HG03103 (cell line): ENCODE results near the gene GRIPAP1.

ENCODE experiments used
- ATAC-seq: cut with Tn5 transposase; IDR thresholded peaks from one replicate; pipeline ENCODE4 v1.9.1; 2021; ENCODE audit warnings: low read depth; ENCODE audit not compliant: unreplicated experiment

Gene GRIPAP1

DNA sequence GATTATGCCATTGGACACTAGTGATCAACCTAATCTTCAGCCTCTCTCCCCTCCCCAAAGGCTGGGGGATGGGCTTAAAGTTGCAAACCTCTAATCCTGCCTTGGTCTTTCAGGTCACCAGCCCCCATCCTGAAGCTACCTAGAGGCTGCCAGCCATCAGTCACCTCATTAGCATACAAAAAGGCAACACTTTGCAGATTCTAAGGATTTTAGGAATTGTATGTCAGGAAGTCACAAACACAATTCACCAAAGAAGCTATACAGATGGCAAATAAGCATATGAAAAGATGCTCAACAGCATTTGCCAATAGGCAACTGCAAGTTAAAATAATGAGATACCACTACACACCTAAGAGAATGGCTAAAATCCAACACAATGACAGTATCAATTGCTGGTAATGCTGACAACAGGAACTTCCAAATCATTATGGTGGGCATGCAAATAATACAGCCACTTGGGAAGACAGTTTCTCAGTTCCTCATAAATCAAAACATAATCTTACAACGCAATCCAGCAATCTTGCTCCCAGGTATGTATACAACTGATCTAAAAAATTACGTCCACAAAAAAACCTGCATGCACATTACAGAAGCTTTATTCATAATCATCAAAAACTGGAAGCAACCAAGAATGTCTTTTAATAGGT, 74.2 kb downstream of the GRIPAP1 start:
- ATAC-seq: no peak

DNA sequence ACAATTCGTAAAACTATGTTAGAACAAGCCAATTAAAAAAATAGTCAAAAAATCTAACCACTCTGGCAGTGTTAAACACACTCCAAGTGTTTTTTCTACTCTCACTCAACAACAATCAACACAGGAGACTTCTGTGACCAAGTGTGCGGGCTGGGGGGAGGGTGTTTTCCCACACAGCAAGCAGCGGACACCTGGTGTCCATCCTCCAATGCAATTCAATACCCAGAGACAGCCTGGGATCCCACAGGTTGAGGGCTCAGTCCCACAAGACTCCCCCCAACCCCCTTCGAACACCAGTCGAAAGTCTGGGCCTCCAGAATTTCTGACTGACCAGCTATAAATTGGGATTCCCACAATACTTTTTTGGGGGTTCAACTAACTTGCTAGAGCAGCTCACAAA, 74.9 kb downstream of the GRIPAP1 start:
- ATAC-seq: no peak

DNA sequence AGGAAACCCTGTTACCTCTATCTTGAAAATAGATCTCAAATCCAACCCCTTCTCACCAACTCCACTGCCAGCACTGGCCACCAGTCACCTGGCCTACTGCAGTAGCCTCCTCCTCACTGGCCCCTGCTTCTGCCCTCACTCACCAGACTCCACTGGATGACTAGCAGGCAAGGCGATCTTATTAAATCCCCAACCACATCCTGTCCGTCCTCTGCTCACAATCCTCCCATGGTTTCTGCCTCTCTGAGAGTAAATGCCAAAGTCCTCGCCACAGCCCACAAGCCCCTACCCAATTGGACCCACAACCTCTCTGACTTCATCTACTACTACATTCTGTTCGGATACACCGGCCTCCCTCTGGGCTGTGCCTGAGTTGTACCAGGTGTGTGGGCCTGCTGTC, 77.8 kb downstream of the GRIPAP1 start:
- no peak for ATAC-seq

DNA sequence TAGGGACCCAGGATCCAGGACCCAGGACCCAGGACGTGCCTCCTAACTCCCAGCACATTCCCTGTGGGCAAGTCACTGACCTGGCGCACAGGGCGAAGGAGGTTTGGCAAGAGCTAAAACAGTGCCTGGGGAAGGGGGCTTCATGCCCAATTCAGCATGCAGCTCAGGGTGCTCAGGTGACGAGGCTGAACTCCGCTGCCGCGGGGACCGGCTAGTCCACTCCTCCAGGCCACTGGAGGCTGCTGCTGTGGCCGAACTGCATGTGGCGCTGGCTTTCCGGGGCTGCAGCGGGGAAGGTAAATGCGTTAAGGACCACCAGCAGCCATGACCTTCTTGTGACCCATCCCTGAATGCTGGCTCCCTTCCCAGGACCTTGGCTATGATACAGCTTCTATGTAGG, 78.3 kb downstream of the GRIPAP1 start:
- no peak for ATAC-seq
